Ovary (tissue), 3 donors: ENCODE measurements around the gene KLHL4.

Source experiments
- CTCF ChIP-seq, 3 donors: fragments of 450-650 bp in 2 of 3; fragments of 200-600 bp in 1 of 3; IDR thresholded peaks; one replicate each; pipeline versions ENCODE4 v1.5.1 to v1.8.0; 2016 to 2022; ENCODE audit warnings: antibody characterized with exemption in 3 of 3, mild to moderate bottlenecking in 1 of 3
- POLR2A ChIP-seq: fragments of 450-650 bp; IDR thresholded peaks from one replicate; pipeline ENCODE4 v1.6.1; 2017; ENCODE audit warnings: antibody characterized with exemption, mild to moderate bottlenecking, moderate library complexity
- donor health status: DM: no; HTN: no; CAD: no.

GRCh38 chrX:87580862-87581261 lies 63.3 kb downstream of the KLHL4 start:
- TF ChIP-seq POLR2A: no peak
- TF ChIP-seq CTCF (IDR thresholded peaks at IDR 0.05): no peak
